HepG2 (cell line): ENCODE results near the gene KCNJ4.

Source experiments
- AFF4 ChIP-seq: sonication (generic); formaldehyde crosslinking; IDR thresholded peaks from 2 replicates; pipeline ENCODE4 v1.4.0; 2020; ENCODE audit warnings: missing genetic modification reagents
- CTCF ChIP-seq: sonication (generic); formaldehyde crosslinking; IDR thresholded peaks from 2 replicates; pipeline ENCODE4 v1.5.0; 2020; ENCODE audit warnings: mild to moderate bottlenecking, missing genetic modification reagents, moderate library complexity
- GTF2F1 ChIP-seq: fragments of 150-350 bp; IDR thresholded peaks from 2 replicates; pipeline ENCODE4 v1.6.1; 2014; ENCODE audit warnings: low read length
- RAD21 ChIP-seq: fragments of 450-650 bp; formaldehyde crosslinking; IDR thresholded peaks from 2 replicates; pipeline ENCODE4 v1.5.0; 2020; ENCODE audit warnings: mild to moderate bottlenecking
- RBFOX2 ChIP-seq: fragments of 200-400 bp; formaldehyde crosslinking; IDR thresholded peaks from 2 replicates; pipeline ENCODE4 v1.6.1; 2017; ENCODE audit warnings: low read depth, mild to moderate bottlenecking, low read length
- SP2 ChIP-seq: sonication (generic); formaldehyde crosslinking; IDR thresholded peaks from 2 replicates; pipeline ENCODE4 v1.5.1; 2020; ENCODE audit warnings: mild to moderate bottlenecking, missing genetic modification reagents
- TARDBP ChIP-seq: sonication (generic); formaldehyde crosslinking; IDR thresholded peaks from 2 replicates; pipeline ENCODE4 v1.8.0; 2022; ENCODE audit warnings: mild to moderate bottlenecking, missing genetic modification reagents
- ZBTB8A ChIP-seq: sonication (generic); formaldehyde crosslinking; IDR thresholded peaks from 2 replicates; pipeline ENCODE4 v1.4.0; 2020; ENCODE audit warnings: mild to moderate bottlenecking, low read depth, missing genetic modification reagents, borderline replicate concordance
- ZNF468 ChIP-seq: sonication (generic); formaldehyde crosslinking; IDR thresholded peaks from 2 replicates; pipeline ENCODE4 v1.8.0; 2022; ENCODE audit warnings: mild to moderate bottlenecking, moderate library complexity, missing genetic modification reagents
- ZSCAN25 ChIP-seq: sonication (generic); formaldehyde crosslinking; IDR thresholded peaks from 2 replicates; pipeline ENCODE4 v1.8.0; 2022; ENCODE audit warnings: mild to moderate bottlenecking, missing genetic modification reagents
- TF ChIP-seq, protein P1 (sequence below): sonication (generic); formaldehyde crosslinking; conservative IDR thresholded peaks from 2 replicates; pipeline ENCODE4 v1.4.0; 2020; ENCODE audit warnings: missing genetic modification reagents

DNA sequence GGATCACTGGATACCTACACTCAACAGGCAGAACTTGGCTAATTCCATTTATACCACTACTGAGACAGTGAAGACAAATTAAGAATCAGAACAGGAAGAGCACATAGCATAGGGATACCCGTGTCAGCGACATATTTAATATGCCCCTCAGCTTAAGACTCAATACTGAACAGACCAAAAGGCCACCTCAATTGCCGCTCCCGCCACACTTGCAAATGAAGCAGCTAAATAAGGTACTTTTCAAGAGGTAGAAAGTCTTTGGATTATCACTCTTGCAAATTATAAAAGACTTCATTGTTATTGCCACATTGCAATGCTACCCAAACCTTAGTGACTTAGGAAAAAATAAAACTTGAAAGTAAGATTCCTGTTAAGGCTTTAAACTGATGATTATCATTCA lies 48.0 kb upstream of the KCNJ4 start:
- no peak for TF ChIP-seq CTCF (CRISPR knock-in tag)
- TF ChIP-seq ZSCAN25 (CRISPR knock-in tag): no peak
- TF ChIP-seq RAD21: no peak
- no peak for TF ChIP-seq ZBTB8A (CRISPR knock-in tag)
- TF ChIP-seq, protein P1, sequence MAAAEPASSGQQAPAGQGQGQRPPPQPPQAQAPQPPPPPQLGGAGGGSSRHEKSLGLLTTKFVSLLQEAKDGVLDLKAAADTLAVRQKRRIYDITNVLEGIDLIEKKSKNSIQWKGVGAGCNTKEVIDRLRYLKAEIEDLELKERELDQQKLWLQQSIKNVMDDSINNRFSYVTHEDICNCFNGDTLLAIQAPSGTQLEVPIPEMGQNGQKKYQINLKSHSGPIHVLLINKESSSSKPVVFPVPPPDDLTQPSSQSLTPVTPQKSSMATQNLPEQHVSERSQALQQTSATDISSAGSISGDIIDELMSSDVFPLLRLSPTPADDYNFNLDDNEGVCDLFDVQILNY (CRISPR knock-in tag): no peak
- no peak for TF ChIP-seq AFF4 (CRISPR knock-in tag)
- TF ChIP-seq GTF2F1: no peak
- no peak for TF ChIP-seq SP2 (CRISPR knock-in tag)
- TF ChIP-seq ZNF468: no peak
- no peak for TF ChIP-seq RBFOX2
- no peak for TF ChIP-seq TARDBP
